ENCODE results near the gene ALOXE3.
"Not testable (repeated sequence)": the region's sequence is repeated elsewhere in the genome, so short reads cannot be mapped to it uniquely, and the experiment has no call there.

ALOXE3 gene

DNA sequence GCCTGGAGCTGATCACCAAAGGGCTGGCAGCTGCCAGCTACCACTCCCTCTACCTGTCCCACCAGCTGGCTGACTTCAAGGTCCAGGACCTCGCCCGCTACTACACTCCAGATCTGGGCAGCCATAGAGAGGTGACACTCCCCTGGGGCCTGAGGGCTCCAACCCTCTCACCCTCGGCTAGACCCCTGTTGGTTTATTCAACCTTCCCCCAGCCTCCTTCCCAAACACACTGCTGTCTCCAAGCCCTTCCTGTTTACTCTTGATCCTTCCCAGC, 48.8 kb downstream of the ALOXE3 start:
- DNase-seq (ENCODE audit: low read depth) = no peak

GRCh38 chr17:8068736-8069586, 49.4 kb downstream of the ALOXE3 start:
- DNase-seq (ENCODE audit: low read depth) = no peak

- DNase-seq (ENCODE audit: low read depth) = no peak
Measured at GRCh38 chr17:8067806-8068205, 50.5 kb downstream of the ALOXE3 start.

- DNase-seq (ENCODE audit: low read depth) = no peak
Measured at GRCh38 chr17:8066841-8067775, 51.2 kb downstream of the ALOXE3 start.

- no peak for DNase-seq (ENCODE audit: low read depth)
Measured at GRCh38 chr17:8064561-8065019, 53.7 kb downstream of the ALOXE3 start.

DNA sequence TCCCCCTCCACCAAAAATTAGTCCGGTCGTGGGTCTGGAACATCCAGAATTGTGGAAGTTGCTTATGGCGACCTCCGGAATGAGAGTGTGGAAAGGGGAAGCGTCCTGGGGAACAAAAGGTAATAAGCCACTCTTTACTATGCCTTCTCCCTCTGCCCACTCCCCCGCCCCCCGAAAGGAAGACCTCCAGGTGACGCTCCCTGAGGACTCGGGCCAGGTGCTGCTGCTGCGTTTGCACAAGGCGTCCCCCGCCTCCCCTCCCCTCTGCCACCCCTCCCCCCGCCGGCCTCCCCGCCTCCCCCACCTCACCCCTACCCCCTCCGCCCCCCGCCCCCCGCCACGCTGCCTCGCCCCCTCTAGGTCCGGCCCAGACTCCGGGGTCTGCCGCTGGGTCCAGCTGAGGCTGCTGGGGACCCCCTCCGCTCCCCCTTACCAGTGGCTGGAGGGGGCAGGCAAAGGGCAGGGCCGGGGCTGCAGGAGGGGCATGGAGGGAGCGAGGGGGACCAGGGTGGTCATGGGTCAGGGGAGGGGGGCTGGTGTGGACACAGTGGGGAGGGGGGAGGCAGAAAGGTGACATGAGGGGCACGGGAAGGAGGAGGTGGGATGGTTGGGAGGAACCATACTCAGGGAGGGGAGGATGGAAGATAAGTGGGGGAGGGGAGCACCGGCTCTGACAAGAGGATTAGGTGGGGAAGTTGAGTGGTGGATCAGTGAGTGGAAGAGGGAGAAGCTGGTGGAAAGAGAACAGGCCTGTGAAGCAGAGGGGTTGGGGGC, 54.4 kb downstream of the ALOXE3 start:
- DNase-seq (ENCODE audit: low read depth) = no peak

- no peak for DNase-seq (ENCODE audit: low read depth)
Measured at GRCh38 chr17:8062807-8063483, 55.4 kb downstream of the ALOXE3 start.

DNA sequence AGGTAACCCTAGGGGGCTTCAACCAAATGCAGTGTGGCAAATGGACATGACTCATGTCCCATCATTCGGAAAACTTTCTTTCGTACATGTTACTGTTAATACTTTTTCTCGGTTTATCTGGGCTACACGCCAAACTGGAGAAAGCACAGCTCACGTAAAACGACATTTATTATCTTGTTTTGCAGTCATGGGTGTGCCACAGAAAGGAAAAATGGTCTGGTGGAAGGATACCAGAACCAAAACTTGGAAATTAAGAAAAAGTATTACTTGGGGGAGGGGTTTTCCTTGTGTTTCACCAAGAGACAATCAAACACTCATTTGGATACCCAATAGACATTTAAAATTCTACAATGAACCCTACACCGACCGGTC, 55.9 kb downstream of the ALOXE3 start:
- DNase-seq (ENCODE audit: low read depth) = no peak

DNA sequence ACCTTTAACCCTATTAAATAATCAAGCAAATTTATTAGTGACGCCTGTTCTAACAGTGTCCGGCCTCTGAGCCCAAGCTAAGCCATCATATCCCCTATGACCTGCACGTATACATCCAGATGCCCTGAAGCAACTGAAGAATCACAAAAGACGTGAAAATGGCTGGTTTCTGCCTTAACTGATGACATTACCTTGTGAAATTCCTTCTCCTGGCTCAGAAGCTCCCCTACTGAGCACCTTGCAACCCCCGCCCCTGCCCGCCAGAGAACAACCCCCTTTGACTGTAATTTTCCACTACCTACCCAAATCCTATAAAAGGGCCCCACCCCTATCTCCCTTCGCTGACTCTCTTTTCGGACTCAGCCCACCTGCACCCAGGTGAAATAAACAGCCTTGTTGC, 56.5 kb downstream of the ALOXE3 start:
- DNase-seq (ENCODE audit: low read depth) = not testable (repeated sequence)

DNA sequence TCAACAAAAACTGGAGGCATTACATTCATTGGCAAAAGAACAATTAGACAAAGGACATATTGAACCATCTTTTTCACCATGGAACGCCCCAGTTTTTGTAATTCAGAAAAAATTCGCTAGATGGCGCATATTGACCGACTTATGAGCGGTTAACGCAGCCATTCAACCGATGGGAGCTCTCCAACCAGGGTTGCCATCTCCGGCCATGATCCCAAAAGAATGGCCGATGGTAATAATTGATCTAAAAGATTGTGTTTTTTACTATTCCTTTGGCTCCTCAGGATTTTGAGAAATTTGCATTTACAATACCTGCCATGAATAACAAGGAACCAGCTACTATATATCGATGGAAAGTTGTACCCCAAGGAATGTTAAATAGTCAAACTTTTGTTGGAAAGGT, 58.0 kb downstream of the ALOXE3 start:
- DNase-seq (ENCODE audit: low read depth) = no peak

DNA sequence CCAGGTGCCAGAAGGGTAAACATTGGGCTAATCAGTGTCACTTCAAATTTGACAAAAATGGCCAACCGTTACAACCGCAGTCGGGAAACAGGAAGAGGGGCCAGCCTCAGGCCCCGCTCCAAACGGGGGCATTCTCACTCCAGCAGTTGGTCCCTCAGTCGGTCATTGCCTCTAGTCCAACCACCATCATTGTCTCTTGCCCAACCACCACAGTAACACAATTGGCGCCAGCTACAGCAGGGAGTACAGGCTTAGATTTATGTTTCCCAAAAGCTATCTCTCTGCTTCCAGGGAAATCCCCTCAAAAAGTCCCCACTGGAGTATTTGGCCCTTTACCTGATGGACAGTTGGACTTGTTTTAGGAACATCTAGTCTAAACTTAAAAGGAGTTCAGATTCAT, 59.2 kb downstream of the ALOXE3 start:
- DNase-seq (ENCODE audit: low read depth) = no peak

- DNase-seq (ENCODE audit: low read depth) = no peak
Measured at GRCh38 chr17:8057691-8058114, 60.6 kb downstream of the ALOXE3 start.

DNA sequence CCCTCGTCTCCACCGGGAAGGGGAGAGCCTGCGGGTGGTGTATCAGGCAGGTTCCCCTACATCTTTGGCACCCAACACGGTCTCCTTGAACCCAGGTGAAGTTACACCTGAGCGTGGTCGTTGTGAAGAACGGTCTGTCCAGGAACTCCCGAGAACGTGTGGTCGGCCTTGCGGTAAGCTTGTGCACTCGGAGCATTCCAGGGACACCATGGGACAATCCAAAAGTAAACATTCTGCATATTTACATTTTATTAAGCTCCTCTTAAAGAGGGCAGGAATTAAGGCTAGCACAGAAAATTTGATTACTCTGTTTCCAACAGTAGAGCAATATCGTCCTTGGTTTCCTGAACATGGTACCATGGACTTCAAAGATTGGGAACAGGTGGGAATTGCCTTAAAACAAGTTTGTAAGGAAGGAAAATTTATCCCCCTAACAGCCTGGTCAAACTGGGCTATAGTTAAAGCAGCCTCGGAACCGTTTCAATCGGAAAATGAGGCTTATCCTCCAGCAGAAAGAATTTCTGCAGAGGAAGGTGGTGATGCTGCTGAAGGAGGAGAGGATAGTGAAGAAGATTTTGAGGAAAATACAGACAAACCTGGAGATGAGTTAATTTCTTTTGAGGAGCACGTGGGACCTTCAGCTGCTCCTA, 61.2 kb downstream of the ALOXE3 start:
- DNase-seq (ENCODE audit: low read depth) = no peak

- DNase-seq (ENCODE audit: low read depth) = no peak
Measured at GRCh38 chr17:8056232-8056975, 61.9 kb downstream of the ALOXE3 start.

DNA sequence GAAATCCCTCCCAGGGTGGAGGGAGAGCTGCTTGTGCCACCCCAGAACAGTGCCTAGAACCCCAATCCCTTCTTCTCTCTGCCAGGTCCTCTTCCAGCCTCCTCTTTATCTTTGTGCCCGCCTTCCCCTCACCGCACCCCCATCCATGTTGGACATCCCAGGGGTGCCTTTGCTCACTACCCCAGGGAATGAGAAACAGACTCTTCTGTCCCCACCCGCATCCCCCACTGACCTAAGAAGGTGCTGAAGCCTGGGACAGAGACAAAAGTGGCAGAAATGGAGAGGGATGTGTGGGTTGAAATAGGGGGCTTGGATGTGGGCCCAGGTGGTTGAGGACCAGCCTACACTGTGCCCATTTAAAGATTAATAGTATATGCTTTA, 62.5 kb downstream of the ALOXE3 start:
- DNase-seq (ENCODE audit: low read depth) = no peak

DNA sequence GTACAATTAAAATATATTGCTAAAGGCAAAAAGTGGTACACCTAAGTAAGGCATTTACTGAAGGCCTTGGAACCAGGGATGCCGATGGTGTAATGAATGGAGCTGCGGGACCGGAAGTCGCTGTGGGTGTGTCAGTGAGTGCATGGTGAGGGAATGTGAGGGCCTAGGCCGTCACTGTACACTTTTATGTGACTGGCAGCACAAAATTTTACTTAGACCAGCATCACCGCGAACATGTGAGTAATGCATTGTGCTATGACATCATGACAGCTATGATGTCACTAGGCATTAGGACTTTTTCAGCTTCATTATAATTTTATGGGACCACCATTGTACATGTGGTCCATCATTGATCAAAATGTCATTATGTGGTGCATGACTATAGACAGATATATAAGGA, 64.7 kb downstream of the ALOXE3 start:
- no peak for DNase-seq (ENCODE audit: low read depth)

GRCh38 chr17:8052256-8053252, 65.8 kb downstream of the ALOXE3 start:
- DNase-seq (ENCODE audit: low read depth) = no peak

GRCh38 chr17:8051831-8052230, 66.5 kb downstream of the ALOXE3 start:
- DNase-seq (ENCODE audit: low read depth) = no peak

DNA sequence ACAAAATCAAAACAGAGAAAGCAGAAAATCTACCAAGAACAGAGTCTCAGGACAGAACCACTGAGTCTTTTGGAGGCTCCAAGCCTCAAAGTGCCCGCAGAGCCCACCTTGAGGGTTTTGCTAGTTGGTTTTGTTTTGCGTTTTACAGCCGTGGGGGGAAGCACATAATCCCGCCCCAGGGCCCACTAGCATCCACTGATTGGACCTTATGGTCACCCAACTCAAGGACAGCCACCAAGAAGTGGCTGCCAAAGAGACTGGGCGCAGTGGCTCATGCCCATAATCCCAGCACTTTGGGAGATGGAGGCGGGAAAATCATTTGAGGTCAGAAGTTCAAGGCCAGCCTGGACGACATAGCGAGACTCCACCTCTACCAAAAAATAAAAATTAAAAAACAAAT, 69.6 kb downstream of the ALOXE3 start:
- no peak for DNase-seq (ENCODE audit: low read depth)
